Activated CD8-positive, alpha-beta memory T cell treated with anti-CD3 and anti-CD28 coated beads for 48 hours (primary cell): Measurements from ENCODE around the gene TUSC2.
A peak's percentile ranks its signal among the peaks of the same experiment; 100 is the strongest.

ENCODE experiments used
- DNase-seq, 3 experiments: peaks; one replicate each; pipeline ENCODE4 v3.0.0-alpha.2; 2020; ENCODE audit warnings: low read depth in 2 of 3, low spot score in 2 of 3

TUSC2 gene

DNA sequence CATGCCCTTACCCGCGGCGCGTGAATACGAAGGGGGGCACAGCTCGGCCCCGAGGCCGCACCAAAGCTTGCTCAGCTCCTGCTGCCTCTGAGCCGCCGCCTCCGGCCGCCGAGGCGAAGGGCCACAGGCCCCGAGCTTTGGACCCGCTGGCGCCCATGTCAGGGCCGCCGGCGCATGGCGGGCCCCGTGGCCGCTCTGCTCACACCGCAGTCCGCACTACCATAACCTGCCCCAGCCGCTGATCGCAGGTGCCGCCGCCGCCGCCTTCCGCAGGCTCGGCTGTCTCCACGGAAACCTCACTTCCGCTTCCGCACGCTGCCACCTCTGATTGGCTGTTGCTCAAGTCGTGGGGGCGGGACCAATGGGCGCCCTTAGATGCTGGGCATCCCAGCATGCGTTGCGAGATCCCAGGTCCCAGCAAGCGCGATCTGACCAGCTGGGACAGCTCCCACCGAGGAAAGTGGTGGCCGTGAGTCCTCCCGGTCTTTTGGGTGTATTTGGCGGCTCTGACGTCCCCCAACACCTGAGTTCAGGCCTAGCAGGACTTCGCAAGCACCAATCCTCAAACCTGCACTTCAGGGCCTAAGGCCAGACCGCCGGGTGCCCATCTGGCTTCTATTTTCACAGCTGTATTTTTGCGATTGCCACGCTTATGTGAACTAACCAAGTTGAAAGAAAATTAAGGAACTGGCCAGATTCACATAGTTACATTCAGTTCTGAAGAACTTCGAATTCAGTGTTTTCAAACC is at the start of gene TUSC2:
TUSC2 (minus strand) TSS at position 281 of the 749 bp plus-strand sequence; CDS start at position 157, 124 bp downstream.
- peak; percentile 81 to 88 (median 82) for DNase-seq

- no peak for DNase-seq
Observed at GRCh38 chr3:50375258-50375931, 47.4 kb upstream of the TUSC2 start.

GRCh38 chr3:50374363-50375257 is 46.6 kb upstream of the TUSC2 start:
- no peak for DNase-seq

DNA sequence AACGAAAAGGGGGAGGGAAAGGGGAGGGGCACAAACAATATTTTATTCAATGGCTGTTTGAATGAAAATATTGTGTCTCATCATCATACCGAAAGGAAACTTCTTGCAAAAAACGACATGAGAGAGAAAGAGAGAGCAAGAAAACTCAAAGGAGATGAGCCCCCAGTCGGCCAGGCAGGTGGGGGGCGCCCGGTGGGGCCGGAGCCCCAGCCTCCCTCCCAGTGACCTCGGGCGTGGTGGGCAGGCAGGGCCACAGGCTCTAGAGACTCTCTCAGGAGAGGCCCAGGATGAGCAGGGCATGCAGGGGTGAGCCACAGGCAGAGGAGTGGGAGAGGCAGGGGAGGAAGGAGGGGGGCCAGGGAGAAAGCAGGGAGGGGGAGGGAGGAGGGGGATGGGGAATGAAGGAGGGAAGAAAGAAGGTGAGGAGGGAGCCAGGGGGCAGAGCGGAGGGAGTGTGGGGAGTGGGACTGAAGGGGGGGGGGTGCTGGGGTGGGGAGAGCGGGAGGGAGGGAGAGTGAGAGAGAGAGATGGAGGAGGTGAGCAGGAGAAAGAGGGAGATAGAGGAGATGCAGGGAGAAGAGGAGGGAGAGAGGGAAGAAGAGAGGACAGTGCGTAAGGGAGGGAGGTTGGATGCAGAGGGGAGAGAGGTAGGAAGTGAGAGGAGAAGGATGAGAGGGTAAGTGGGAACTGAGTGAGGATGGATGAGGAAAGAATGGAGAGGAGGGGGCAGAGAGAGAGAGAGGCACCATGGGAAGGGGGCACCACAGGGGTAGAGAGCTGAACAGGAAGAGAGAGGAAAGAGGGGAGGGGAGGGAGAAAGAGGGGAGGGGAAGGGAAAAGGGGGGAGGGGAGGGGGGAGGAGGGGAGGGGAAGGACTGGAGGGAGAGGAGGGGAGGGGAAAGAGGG is 45.4 kb upstream of the TUSC2 start:
- no peak for DNase-seq

DNA sequence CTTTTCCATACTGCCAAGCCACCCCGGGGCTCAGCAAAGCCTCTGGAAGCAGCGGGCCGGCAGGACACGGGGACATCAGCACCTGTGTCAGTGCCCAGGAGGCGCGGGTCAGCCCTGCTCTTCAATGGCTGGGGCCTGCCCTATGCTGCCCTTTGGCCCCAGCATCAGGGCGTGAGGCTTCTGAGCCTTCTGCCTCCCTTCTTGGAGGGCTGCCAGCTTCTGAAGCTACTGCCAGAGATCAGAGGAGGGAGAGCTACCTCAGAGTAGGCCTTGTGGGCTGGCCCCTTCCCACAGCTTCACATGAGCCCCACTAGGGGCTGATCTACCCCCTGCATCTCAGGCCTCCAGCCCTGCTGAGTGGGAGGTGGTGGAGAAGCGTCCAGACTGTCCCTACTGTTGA is 44.3 kb upstream of the TUSC2 start:
- no peak for DNase-seq

DNA sequence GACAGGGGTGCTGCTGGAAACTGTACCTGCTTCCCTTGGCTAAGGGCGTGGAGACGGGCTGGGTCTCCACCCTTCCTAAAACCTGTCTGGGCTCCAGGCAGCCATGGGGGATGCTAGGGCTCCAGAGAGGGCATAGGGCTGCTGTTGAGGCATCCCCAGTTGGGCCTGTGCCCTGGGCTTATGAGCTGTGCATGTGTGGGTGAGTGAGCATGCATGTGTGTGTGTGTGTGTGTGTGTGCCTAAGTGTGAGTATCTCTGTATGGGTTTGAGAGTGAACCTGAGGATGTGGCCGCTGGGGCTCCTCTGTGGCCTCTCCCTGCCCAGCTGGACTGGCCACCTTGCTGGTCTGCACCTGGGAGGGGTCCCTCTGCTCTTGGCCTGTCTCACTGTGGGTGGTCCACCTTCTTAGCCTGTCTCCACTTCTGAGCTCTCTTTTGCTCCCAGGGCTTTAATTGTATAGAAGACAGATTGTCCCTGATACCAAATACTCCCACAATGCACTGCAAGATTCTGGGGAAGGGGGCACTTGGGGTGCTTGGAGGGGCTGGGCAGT is 43.2 kb upstream of the TUSC2 start:
- no peak for DNase-seq

- DNase-seq: no peak
Observed at GRCh38 chr3:50370594-50370993, 42.6 kb upstream of the TUSC2 start.

DNA sequence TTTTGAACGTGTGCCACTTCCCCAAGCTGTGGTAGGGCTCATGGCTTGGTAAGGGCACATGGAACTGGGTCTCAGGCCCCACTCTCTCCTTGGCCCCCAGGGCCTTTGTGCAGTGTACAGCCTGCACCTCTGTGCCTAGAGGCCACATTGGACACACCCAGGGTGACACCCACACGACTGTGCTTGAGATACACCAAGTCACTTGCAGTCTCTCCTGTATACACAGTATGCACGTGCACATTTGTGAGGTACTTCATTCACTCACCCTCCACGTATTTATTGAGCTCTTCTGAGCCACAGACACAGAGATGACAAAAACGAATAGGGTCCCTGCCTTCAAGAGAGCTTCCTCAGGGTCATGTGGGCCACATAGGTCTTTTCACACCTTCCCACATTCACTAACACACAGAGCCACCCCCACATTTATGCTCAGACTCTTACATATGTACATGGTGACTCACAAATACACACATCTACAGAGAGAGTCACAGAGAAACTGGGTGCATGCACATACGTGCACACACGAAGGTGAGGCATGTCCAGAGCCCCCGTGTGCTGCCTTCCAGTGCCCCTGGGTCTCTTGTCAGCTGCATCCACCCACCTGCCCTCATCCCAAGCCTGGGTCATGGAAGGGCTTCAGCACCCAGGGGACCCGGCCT is 41.1 kb upstream of the TUSC2 start:
- DNase-seq: no peak

DNA sequence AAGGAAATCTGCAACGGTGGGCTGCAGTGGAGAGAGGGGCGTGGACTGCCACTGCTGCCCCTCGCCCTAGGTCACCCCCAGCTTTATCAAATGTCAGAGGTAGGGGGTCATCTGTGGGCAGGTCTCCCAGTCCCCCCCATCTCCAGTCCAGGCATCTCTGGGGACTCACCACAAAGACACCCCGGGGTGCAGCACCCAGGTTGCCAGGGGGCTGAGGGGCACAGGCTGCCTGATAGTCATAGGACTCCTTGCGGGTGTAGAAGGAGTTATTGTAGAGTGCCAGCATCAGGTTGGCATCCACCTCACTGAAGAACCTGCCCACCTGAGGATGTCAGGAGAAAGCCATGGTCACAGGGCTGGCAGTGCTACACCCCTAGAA is 37.8 kb upstream of the TUSC2 start:
- no peak for DNase-seq

GRCh38 chr3:50365080-50365841 is 37.2 kb upstream of the TUSC2 start:
- DNase-seq: peak; percentile 75 to 86 (median 78)

GRCh38 chr3:50364573-50365079 is 36.6 kb upstream of the TUSC2 start:
- DNase-seq: no peak

- no peak for DNase-seq
Observed at GRCh38 chr3:50359760-50360110, 31.7 kb upstream of the TUSC2 start.

DNA sequence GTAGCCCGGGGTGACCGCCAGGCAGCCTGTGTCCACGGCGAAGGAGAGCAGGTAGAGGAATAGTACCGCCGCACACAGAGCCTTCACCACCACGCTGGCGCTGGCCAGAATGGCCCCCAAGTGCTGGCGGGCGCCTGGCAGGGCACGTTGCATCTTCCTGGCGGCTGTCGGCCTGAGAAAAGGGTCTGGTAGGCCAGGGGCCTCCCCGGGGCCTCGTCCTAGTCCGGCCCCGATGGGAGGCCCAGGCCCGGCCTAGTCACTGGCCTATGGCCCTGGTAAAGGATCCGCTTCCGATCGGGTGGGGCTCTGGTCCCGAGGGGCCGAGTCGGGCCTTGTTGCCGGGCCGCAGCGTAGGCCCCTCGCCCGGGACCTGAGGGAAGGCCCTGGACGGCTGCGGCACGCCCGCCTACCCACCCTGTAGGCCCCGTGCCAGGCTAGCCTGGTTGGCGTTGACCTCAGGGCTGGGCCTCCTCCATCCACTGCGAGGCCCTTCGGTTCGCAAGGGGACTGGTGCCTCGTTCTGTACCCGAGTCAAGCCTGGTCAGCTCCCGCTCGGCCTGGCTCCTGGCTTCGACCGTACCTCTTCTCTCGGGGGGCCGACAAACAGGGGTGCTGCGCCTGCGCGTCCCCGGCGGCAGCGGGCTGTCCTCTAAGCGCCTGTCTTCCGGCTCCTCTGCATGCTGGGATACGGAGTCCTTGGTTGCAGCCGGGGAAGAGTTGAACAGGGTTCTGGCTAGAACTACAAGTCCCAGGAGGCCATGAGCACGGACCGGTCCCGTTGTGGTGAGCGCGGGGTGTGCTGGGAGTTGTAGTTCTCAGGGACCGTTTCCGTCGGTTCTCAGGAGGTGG is 31.1 kb upstream of the TUSC2 start, which contains the start of gene TMEM115:
TMEM115 (minus strand) TSS at position 611 of the 849 bp plus-strand sequence; CDS start at position 153, 458 bp downstream.
- peak; percentile 76 to 87 (median 81) for DNase-seq

DNA sequence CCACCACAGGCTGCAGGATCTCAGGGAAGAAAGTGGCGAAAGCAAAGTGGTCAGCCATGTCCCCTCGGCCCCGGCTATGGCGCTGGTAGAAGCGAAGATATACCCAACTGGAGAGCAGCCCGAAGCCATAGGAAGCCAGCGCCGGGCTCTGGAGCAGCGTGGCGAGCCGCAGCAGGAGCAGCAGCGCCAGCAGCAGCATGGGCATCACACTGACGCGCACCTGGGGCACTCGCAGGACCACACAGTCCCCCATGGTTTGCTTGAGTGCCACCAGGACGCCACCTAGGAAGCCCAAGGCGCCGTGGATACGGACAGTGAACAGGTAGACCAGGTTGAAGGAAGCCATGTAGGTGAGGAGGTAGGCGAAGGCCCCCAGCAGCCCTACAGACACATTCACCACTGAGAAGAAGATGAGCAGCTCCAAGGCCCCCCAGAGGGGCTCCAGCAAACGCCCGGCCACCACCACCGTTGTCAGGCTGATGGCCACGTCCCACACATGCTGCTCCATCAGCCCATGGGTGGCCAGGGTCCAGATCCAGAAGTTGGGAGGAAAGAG is 30.4 kb upstream of the TUSC2 start:
- DNase-seq: no peak

DNA sequence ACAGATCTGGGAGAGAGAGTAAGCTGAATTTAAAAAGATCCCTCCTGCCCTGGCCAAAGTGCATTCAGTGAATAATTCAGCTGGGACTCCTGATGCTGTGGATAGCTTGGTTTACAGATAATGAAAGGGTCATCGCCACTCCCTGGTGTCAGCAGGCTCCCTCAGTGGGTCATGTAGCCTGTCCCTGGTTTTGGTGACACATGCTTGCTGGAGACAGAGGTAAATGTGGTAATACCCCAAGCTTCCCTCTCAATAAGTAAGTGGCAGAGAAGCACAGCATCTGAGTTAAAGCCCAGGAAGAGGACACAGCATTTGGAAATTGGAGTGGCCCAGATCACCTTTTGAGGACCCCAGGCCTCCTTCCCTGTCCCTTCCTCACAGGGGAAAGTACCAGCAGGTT is 29.5 kb upstream of the TUSC2 start:
- DNase-seq: no peak

DNA sequence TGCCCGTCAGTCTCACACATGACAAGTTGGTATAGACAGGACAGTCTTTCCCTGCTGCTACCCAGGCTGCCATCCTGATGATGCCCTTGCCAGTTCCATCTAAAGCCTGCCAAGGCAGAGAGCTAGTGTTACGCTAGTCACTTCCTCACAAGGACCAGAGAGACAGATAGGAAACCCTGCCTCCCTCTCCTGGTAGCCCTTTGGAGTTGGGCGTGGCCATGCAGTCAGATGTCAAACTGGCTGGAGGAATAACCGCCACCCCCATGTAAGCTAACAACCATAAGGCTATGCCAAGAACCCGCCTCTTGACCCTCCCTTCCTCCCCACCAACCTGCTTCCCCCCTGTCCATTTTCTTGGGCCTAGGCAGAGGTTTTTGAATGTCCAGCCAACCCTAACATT is 28.5 kb upstream of the TUSC2 start:
- no peak for DNase-seq

GRCh38 chr3:50355829-50356552 is 28.0 kb upstream of the TUSC2 start:
- no peak for DNase-seq
